GM19238 (cell line): ENCODE measurements around the gene PEX7.
"Not testable (repeated sequence)": the region's sequence is repeated elsewhere in the genome, so short reads cannot be mapped to it uniquely, and the experiment has no call there.

Experiments used
- DNase-seq: peaks from one replicate; pipeline ENCODE4 v3.0.0; 2011; ENCODE audit warnings: low spot score; ENCODE audit not compliant: insufficient read length

The PEX7 gene

DNA sequence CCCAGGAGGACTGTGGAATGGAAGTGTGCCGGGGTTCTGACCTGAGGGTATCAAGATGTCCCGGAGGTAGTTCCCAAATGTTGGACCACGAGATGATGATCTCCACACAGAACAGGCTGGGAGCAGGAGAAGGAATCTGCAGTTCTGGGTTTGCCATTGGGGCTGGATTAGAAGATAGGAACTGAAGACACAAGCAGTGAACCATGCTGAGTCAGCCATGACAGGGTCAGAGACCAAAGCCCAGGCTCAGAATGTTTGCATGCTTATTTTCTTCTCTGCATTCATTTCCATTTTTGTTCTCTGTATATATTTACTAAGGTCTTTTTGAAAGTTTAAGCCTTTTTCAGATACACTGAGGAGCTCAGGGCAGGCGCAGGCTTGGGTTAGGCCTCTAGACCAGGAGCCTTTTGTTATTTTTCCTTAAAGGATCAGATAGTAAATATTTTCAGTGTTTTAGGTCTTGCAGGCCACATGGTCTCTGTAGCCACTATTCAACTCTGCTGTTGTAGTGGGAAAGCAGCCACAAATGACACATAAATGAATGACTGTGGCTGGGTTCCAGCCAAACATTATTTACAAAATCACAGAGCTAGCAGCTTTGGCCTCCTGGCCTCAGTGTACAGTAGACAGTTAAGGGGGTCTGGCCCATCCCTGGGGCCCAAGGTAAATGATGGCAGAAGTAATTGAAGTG is 128.2 kb downstream of the PEX7 start:
- no peak for DNase-seq

DNA sequence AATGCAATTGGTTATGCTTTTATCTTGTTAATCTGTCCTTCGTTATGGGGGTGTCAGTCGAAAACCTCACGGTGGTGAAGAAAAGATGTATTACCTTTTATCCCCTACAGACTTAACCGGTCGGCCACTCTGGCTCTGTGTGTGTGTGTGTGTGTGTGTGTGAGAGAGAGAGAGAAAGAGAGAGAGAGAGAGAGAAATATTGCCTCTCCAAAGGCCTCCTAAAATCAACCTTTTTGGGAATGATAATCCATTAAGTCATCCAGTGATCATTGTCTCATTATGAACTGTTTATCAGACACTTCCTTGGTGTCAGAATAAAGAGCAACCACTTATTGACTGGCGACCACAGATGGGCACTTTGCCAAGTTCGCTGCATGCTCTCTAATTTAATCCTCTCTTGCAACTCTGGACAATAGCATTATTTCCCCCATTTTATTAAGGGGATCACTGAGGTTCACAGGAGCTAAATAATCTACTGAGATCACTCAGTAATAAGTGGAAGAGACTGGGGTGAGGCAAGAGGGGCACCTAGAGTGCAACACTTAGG is 130.4 kb downstream of the PEX7 start:
- no peak for DNase-seq

DNA sequence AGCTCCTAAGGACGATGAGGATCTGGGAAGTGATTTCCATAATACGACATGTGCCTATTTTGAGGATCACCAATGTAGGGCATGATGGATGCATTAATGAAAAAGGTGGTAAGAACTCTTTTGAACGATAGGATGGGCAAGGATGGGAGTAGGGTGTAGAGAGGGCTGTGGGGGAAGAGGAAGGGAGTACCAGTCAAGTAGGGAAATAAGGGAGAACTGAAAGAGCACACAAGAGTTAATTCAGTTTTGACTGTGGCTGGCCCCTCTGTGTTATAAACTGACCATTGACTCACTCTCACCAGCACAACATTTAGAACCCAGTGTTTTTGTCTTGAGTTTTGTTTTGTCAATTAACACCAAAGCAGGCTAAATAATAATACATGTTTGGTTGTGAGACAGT is 132.7 kb downstream of the PEX7 start:
- no peak for DNase-seq

DNA sequence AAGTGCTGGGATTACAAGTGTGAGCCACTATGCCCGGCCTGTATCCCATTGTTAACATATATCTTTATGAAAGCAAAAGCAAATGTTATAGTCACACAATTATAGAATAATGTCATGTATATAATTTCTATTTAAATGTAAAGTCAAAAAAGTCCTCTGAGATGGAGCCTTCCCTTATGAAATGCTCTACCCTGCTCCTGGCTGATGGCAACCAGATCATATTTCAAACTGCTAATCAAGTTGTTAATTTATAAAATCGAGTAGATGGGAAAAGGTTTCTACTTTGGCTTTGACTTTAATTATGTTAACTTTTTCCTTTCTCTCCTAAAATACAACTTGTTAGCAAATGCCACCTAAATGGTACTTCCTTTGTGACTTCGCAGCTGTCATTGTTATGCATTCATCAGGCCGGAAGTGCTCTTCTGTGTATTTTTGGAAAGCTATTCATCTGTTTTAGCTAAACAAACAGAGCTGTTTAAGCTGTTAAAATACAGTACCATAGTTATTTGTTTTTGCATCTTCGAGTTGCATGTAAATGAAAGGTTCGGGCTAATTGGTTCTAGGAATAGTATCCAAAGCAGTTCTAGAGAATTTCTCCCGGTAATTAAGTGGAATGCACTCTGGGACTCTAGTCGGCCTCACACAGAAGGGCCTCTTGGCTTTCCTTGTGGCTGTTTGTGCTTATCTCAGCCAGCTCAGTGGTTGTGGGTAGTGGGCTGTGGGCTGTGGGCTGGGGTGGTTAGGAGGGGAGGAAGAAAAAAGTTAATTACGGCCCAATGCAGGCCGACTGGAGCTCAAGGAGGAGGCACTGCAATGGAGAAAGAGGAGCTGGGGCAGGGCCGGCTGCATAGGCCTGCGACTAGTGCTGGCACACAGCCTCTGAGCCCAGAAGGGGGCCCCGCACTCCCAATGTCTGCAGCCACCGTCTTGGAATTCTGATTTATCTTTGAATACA is 134.5 kb downstream of the PEX7 start:
- DNase-seq, result no peak

DNA sequence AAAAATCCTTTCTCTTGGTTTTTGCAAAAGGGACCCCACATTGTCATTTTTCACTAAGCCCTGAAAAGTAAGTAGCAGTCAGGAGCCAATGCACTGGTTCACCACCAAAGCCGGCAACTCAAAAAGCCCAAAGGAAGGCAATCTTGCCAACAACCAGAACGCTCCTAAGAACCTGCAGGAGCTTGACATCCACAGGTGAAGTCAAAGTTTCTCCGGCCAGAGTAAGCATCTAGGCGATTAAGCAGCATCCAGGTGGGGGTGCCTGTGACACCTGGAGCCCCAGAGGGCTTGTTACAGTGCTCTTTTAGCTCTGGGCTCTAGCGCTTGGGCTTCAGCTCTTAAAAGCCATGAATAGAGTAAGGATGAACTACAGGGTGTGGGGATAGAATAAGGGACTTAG is 135.8 kb downstream of the PEX7 start:
- DNase-seq, result no peak

DNA sequence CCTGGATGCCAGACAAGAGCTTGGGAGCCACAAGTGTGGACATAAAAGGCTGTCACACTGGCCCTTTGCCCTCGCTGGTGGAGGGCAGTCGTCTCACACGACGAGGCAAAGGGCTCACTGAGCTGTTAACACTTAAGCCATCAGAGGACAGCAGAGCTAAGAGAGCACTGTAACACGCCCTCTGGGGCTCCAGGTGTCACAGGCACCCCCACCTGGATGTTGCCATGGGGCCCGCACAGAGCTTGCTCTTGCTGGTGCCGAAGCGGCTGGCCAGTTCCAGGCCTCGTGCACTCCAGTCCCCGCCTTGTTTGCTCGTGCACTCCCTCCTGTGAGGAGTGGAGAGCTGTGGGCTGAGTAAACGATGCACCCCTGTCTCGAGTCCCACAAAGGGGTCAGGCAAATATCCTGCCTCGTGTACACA is 137.1 kb downstream of the PEX7 start:
- no peak for DNase-seq

DNA sequence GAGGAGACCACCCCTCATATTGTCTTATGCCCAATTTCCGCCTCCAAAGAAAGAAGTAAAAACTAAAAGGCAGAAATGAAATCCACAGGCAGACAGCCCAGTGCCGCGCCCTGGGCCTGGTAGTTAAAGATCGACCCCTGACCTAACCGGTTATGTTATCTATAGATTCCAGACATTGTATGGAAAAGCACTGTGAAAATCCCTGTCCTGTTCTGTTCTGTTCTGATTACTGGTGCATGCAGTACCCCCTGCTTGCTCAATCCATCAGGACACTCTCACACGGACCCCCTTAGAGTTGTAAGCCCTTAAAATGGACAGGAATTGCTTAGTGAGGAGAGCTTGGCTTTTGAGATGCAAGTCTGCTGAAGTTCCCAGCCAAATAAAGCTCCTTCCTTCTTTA is 137.5 kb downstream of the PEX7 start:
- not testable (repeated sequence) for DNase-seq

DNA sequence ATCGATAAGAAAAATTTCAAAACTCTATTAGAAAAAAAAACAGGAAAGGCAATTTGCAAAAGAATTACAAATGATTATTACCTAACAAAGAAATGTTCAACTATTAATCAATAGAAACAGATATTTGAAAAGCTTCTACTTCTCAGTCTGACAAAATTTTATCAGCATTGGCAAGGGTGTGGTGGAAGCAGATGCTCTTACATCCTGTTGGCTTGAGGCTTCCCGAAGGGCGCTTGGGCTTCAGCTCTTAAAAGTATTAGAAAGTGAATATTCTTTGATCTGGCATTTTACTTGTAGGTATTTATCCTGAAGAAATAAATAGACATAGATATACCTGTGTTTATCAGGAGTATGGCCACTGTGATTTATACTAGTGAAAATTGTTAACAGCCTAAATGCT is 138.4 kb downstream of the PEX7 start:
- no peak for DNase-seq

DNA sequence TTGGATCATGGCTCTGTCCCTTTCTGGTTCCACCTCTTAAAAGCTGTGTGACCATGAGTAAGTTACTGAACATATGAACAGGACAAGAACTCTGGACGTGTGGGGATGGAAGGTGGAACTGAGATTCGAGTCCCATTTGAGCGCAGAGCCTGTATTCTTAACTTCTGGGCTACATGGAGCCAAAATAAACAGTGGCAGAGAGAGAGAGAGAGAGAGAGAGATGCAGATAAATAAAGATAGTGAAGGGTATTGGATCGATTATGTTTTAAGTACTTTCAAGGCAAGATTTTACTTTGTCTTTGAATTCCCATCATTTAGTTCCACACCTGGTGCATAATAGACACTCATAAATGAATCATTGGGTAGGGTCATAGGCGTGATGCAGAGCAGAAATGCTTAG is 139.5 kb downstream of the PEX7 start:
- no peak for DNase-seq

DNA sequence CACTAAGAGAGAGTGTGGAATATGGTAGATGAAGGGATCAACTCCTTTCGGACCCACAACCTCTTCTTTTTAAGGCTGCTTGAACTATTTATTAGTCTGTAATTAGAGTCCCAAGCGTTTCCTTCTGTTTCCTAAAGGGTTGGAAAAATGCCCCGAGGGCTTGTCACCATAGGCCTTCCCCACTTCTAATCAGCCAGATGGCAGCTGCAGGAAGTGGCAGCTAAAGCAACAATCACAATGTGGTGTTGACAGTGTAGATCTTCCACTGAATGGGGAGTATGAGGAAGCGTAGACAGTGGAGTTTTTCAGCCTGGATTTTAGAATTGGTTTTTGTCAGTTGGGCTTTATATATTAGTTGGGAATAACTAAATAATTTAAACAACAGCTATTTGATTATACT is 140.3 kb downstream of the PEX7 start:
- DNase-seq, result no peak

DNA sequence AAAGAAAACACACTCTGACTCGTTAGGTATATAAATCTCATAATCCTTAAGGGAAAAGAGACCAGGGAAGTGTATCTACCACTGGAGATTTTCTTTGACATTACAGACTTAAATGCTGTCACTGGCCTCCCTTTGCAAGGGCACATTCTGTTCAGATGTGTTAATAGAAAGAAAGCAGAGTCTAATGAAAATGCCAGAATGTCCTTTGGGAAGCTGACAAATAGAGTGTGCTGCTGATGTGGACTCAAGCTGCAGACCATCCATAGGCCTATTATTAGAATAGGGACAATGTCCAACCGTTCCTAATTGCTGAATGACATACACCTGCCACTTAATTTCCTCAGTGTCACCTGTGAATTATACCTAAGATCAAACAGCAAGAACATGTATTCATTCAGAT is 140.9 kb downstream of the PEX7 start:
- no peak for DNase-seq
